GM18499 (cell line): ENCODE measurements around the gene ASTN1.

Source experiments
- ATAC-seq: cut with Tn5 transposase; IDR thresholded peaks from one replicate; pipeline ENCODE4 v1.9.1; 2021; ENCODE audit warnings: moderate number of reproducible peaks; ENCODE audit not compliant: insufficient read depth, unreplicated experiment

The ASTN1 gene

GRCh38 chr1:177045151-177045550, 119.4 kb downstream of the ASTN1 start:
- ATAC-seq, result no peak

GRCh38 chr1:177044390-177044789, 120.1 kb downstream of the ASTN1 start:
- ATAC-seq, result no peak

- ATAC-seq, result no peak
Observed at GRCh38 chr1:177043597-177043996, 120.9 kb downstream of the ASTN1 start.

DNA sequence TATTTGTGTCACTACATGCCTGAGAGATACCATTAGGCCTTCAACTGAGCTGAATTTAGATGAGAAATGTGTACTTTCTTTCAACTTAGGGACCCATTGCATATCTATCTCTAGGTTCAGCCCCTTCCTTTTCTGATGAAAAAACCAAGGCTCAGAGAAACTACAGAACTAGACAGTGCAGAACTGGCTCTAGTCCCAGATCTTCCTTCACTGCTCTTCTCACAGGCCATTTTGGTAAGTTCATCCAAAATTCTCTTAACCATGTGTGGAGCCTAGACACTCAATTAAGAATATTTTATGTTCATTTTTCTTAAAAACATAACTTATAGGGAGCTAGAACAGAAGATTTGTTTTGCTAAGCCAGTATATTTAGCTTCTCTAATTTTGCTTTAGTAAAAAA, 128.9 kb downstream of the ASTN1 start:
- no peak for ATAC-seq

GRCh38 chr1:177033628-177034027, 130.9 kb downstream of the ASTN1 start:
- ATAC-seq, result no peak

GRCh38 chr1:177032434-177032833, 132.1 kb downstream of the ASTN1 start:
- no peak for ATAC-seq

GRCh38 chr1:177024623-177025022, 139.9 kb downstream of the ASTN1 start:
- ATAC-seq, result no peak

GRCh38 chr1:177023726-177024125, 140.8 kb downstream of the ASTN1 start:
- no peak for ATAC-seq

GRCh38 chr1:177023249-177023648, 141.3 kb downstream of the ASTN1 start:
- no peak for ATAC-seq

- no peak for ATAC-seq
Observed at GRCh38 chr1:177021687-177022086, 142.8 kb downstream of the ASTN1 start.

- no peak for ATAC-seq
Observed at GRCh38 chr1:177020851-177021589, 143.5 kb downstream of the ASTN1 start.

- no peak for ATAC-seq
Observed at GRCh38 chr1:177017287-177017852, 147.1 kb downstream of the ASTN1 start.

DNA sequence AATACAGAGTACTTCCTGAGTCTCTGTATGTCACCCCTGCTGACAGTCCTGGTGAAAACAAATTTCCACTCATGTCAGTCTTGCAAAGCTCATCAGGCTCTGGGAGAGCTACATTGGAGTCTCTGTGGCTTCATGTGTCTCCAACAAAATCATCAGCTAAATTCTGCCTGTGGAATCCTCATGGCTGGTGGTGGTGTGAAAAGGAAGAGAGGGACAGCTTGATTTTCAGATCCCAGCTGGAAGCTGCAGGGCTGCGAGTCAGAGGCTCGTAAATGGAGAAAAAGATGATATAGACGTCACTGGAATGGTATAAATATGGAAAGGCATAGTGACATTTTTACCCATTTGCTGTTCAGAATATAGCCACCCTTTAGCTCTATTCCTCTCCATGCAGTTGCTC, 150.2 kb downstream of the ASTN1 start:
- no peak for ATAC-seq

DNA sequence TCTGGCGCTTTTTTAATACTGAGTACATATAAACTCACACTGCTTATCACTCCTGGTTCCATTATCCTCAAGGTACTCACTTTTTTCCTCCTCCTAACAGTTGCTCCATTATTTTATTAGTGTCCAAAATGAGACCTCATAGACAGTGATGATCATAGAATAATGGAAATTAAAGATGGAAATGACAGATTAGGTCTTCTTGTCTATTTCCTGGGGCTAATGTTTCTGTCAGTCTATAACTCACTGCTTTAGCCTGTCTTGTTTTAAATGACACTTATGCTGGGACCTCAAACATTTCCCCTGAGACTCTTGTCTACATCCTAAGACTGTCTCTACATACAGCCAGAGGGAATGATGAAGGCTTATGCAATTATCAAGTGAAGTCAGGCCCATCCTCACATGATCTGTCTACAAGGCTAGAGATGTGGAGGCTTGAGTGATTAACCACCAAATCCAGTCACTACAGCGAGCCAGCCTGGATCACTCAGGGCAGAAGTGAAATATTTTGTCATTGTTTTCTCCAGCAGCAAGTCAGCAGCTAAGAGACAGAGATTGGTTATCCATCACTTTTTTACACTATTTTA, 152.1 kb downstream of the ASTN1 start:
- no peak for ATAC-seq

DNA sequence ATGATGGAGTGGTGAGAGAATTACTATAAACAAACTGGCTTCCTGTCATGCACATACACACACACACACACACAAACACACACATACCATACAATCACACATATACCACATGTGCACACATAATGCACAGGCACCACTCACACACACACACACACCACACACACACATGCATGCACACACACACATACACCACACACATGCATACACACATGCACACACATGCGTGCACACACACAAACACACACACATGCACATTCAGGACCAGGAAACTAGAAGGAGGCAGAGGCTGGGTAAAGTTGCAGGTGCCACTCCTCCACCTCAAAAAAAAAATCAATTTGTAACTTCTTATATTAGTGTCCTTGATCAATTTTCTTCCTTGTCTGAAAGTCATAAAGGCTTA, 153.0 kb downstream of the ASTN1 start:
- ATAC-seq, result no peak

- no peak for ATAC-seq
Observed at GRCh38 chr1:177010211-177010825, 154.2 kb downstream of the ASTN1 start.

DNA sequence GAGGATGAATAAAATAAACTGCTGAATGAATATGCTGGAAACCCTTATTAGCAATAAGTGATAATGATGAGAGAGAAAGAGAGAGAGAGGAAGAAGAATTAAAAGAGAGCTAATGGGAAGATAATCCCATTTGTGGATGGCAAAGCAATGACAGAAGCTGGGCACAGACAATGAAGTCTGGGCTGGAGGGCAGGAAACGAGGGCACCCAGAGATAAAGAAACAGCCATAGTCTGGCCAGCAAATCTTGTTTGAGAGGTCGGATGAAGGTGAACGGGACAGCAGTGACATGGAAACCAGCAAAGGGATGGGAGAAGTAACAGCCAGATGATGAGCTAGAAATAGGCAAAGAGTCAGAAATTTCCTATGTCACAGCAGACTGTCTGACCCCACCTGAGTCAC, 155.9 kb downstream of the ASTN1 start:
- no peak for ATAC-seq

- ATAC-seq, result no peak
Observed at GRCh38 chr1:177007437-177008161, 156.9 kb downstream of the ASTN1 start.

DNA sequence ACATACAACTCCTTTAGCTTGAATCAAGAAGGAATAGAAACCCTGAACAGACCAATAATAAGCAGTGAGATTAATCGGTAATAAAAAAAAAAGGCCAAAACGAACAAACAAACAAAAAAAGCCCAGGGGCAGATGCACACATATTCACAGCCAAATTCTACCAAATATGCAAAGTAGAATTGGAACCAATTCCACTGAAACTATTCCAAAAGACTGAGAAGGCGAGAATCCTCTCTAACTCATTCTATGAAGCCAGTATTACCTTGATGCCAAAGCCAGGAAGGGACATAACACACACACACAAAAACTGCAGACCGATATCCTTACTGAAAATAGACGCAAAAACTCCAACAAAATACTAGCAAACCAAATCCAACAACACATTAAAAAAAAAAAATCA, 161.6 kb downstream of the ASTN1 start:
- no peak for ATAC-seq

DNA sequence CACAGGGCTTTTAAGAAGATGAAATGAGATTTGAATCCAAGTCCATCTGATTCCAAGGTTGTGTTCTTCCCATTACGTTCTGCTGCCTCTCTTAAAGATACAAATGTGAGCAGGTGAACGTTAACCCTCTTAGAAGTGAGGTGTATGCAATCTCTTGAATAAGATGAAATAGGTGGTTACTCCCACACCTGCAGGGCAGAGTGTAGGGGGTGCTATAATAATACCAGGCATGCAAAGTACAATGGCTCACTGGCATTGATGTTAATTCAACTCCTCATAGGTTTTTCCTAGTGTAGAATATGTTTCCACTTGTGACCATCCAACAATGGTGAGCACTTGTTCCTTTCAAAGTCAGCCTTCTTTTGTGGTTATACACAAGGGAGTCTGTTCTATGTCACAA, 163.0 kb downstream of the ASTN1 start:
- ATAC-seq, result no peak
